Epithelial cell of proximal tubule (primary cell): ENCODE data around the gene CNOT6. TPM values are rescaled to one million over a fixed set of nuclear protein-coding genes. Genes with fewer than 3 reads are reported as not detected.

Experiments used
- DNase-seq: peaks from one replicate; pipeline ENCODE4 v3.0.0-alpha.2; 2011; ENCODE audit warnings: low read depth
- H3K4me3 ChIP-seq: 2 replicates; pipeline ENCODE4 v1.5.1; 2011; ENCODE audit warnings: low read depth, mild to moderate bottlenecking, low read length
- total RNA-seq: library from RNA; depleted of rRNA; stranded (reverse); fragments of >200 nt; gene quantifications from 2 replicates; pipeline ENCODE4 v1.2.3, GENCODE V29; 2015
- TF ChIP-seq, protein P1 (sequence below): conservative IDR thresholded peaks from 2 replicates; pipeline ENCODE4 v1.5.1; 2012; ENCODE audit warnings: low read depth, mild to moderate bottlenecking, low read length

Gene CNOT6
- total RNA-seq, 1 donor from 2014 or later: 10.0 TPM

DNA sequence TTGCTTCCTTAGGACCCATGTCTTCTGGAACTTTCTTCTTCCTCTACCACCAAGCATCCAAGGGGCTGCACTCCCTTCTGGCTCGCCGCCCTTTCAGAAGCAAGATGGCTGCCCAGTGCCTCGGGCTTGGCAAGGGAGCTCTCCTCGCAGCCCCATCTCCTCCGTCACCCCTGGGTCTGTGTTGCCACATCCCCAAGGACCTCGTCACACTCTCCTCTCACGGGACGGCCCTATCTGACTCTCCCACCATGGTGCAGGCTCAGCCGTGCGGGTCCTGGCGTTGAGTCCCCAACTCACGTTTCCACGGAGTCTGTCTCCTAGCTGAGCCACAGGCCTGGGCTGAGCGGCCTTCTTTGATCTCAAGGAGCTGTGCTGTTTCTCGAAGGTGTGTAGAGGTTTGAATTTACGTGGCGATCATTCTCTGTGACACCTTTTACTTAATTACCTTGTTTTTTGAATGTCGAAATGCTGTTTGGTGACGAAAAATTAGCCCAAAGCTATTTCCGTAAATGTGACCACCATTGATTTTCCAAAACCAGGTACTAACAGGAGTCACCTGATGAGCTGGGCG lies 112.1 kb downstream of the CNOT6 start:
- H3K4me3 ChIP-seq: no peak overlapping the region
- no peak for DNase-seq

DNA sequence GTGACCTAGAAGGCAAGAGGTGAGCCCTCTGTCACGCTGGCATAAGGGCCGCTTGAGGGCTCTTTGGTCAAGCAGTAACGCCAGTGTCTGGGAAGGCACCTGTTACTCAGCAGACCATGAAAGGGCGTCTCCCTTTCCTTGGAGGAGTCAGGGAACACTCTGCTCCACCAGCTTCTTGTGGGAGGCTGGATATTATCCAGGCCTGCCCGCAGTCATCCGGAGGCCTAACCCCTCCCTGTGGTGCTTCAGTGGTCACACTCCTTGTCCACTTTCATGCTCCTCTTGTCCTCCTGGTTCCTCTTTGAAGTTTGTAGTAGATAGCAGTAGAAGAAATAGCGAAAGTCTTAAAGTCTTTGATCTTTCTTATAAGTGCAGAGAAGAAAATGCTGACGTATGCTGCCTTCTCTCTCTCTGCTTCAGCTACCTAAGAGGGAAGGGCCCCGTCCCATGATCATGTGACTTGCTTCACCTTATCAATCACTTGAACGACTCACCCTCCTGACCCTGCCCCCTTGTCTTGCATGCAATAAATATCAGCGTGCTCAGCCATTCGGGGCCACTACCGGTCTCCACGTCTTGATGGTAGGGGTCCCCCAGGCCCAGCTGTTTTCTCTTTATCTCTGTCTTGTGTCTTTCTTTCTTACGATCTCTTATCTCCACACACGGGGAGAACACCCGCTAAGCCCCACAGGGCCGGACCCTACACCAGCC lies 113.8 kb downstream of the CNOT6 start:
- TF ChIP-seq, protein P1, sequence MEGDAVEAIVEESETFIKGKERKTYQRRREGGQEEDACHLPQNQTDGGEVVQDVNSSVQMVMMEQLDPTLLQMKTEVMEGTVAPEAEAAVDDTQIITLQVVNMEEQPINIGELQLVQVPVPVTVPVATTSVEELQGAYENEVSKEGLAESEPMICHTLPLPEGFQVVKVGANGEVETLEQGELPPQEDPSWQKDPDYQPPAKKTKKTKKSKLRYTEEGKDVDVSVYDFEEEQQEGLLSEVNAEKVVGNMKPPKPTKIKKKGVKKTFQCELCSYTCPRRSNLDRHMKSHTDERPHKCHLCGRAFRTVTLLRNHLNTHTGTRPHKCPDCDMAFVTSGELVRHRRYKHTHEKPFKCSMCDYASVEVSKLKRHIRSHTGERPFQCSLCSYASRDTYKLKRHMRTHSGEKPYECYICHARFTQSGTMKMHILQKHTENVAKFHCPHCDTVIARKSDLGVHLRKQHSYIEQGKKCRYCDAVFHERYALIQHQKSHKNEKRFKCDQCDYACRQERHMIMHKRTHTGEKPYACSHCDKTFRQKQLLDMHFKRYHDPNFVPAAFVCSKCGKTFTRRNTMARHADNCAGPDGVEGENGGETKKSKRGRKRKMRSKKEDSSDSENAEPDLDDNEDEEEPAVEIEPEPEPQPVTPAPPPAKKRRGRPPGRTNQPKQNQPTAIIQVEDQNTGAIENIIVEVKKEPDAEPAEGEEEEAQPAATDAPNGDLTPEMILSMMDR: no peak
- H3K4me3 ChIP-seq: no peak overlapping the region
- no peak for DNase-seq

More for the DNA sequence above, 112.1 kb downstream of the CNOT6 start:
- TF ChIP-seq, protein P1: no peak

DNA sequence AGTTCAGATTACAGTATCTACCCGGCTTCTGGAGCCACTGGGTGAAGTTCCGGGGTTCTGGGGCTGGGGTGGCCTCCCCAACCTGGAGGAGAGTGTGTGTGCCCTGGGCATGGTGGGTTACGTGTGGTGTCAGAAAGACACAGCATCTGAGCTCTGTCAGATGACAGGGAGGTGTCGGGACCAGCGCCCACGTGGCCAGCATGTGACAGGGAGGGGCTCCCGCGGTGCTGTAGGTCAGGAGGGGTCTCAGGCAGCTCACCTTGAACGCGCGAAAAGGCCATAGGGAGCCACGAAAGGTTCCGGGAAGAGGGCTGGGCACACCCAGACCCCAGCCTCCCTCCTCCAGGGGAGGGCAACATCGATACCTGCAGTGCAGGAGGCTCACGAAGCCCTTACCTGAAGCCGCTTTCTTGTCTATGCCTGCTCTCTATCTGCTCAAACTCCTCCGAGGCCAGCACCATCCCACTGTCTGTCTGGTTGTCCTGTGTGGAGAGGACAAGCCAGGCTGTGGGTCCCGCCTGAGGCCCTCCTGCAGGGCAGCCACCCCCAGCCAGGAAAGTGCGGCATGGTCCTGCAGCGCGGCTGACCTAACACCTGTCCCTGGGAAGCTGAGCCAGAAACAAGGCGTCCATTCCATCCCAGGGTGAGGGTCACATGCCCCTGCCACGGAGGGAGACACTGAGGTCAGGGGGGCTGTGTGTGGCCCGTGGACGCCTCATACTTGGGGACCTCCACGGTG lies 114.6 kb downstream of the CNOT6 start:
- TF ChIP-seq, protein P1: no peak
- no peak overlapping the region for H3K4me3 ChIP-seq
- no peak for DNase-seq

DNA sequence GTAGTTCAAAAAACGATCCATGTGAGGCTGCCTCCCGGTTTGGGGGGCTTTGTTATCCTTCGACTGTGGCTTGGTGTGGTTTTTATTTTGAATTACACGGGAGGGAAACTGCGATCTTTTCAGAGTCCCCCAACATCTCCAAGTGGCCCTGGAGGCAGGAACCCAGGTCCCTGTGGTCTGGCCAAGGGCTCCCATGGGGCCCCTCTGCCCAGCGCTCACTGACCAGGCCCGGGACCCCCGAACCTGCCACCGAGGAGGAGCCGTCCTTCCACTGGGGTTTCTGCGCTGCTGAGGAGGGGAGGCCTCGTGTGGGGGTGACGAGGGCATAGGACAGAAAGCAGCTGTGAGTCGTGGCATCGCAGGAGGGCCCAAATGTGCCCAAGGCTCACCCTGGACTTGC lies 115.2 kb downstream of the CNOT6 start:
- H3K4me3 ChIP-seq: no peak overlapping the region
- no peak for DNase-seq
- TF ChIP-seq, protein P1: no peak

DNA sequence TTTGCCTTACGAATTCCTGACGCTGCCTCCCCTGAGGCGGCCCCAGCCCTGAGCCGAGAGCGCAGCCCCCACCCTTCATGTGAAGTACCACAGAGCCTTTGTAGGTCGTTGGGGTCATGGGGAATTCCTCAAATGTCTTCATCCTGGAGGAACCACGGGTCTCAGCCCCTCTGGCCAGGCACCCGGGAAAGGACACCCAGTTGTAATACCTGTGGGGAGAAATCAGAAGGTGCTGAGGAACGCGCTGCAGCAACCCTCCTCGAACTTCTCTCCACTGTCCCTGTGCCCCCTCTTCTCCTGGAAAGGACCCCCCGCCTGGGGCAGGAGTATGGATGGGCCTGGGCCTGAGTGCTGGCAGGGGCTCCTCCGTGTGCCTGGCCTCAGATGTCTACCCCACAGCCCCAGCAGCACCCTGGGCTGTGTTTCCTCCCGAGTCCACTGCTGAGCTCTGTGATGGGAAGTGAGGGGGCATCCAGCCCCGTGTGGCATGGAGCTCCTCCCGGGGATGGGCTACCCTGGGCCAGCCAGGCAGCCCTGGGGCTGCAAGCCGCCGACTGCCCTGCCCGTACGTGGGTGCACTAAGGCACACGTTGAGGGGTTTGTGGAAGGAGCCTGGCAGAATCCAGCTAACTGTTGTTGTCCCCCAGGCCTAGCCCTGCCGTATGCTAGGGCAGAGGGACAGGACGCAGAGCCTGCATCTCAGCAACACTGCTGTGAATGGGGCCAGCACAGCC lies 115.8 kb downstream of the CNOT6 start:
- no peak for DNase-seq
- TF ChIP-seq, protein P1: no peak
- no peak overlapping the region for H3K4me3 ChIP-seq

DNA sequence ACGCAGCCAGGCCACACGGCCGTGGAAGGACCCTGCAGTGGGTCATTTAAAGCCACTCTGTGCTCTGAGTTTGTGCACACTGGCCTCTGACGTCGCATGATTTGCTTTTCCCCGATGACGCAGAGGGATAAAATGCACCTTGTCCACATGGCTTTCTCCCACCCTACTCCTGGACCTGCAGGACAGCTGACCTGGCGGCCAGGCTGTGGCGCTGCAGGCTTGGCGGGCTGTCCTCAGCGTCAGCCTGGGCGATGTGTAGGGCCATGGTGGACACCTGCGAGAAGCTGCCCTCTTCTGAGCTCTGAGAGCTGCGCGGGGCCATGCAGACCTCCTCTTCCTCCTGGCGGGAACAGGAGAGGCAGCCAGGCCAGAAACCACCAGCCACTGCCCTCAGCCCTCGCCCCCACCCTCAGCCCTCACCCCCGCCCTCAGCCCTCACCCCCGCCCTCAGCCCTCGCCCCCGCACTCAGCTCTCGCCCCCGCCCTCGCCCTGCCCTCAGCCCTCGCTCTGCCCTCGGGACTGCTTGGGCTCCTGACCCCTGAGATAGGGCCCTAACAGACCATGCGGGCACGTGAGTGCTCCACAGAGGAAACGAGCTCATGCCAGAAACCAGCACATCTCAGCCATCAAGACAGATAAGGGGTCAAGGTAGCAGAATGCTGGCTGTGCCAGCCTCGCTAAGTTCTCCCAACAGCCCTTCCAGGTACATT lies 117.1 kb downstream of the CNOT6 start:
- no peak for DNase-seq
- TF ChIP-seq, protein P1: no peak
- H3K4me3 ChIP-seq: no peak overlapping the region
